B cell (primary cell): ENCODE results near the gene RBBP8. TPM values are rescaled to one million over a fixed set of nuclear protein-coding genes. Genes with fewer than 3 reads are reported as not detected.
A peak's percentile ranks its signal among the peaks of the same experiment; 100 is the strongest.
"Not testable (repeated sequence)": the region's sequence is repeated elsewhere in the genome, so short reads cannot be mapped to it uniquely, and the experiment has no call there.

Experiments
- ATAC-seq: fragments of 200-7000 bp; cut with Tn5 transposase; one replicate; pipeline ENCODE4 v1.10.0; 2021; ENCODE audit warnings: low read depth, mild to moderate bottlenecking, moderate number of reproducible peaks, moderate library complexity
- CTCF ChIA-PET: fragments of 350-600 bp; sonication (Branson Sonifier 250); formaldehyde crosslinking; loops from one replicate; lab custom pipeline; 2021; ENCODE audit warnings: antibody characterized with exemption, inconsistent platforms; lab: Charles Lee
- POLR2A ChIA-PET: fragments of 350-600 bp; sonication (Branson Sonifier 250); formaldehyde crosslinking; loops from one replicate; lab custom pipeline; 2021; ENCODE audit warnings: antibody characterized with exemption; lab: Charles Lee
- DNase-seq: peaks from one replicate; pipeline ENCODE4 v3.0.0; 2013
- H2AFZ ChIP-seq: 2 replicates; pipeline ENCODE4 v1.6.1; 2012; ENCODE audit warnings: mild to moderate bottlenecking, low read depth, low read length; ENCODE audit not compliant: insufficient read depth, poor library complexity, severe bottlenecking
- H3K27ac ChIP-seq, 2 donors: 1 replicate in 1 of 2; 2 replicates in 1 of 2; pipeline ENCODE4 v1.5.1; 2012 to 2013; ENCODE audit warnings: low read length in 2 of 2, mild to moderate bottlenecking in 2 of 2, moderate library complexity in 1 of 2
- H3K27me3 ChIP-seq, 4 experiments: fragments of 200-600 bp in 1 of 4; sonication (generic) in 1 of 4; replicated peaks in 1 of 4; 1 replicate in 2 of 4; 2 replicates in 2 of 4; pipeline versions ENCODE4 v1.6.1 to v1.7.0; 2013 to 2016; ENCODE audit warnings: low read length in 3 of 4, mild to moderate bottlenecking in 2 of 4, mixed read lengths in 1 of 4, moderate library complexity in 1 of 4; ENCODE audit not compliant: insufficient read depth in 4 of 4, control insufficient read depth in 3 of 4; ENCODE audit errors: control extremely low read depth in 1 of 4
- H3K36me3 ChIP-seq, 2 experiments: replicated peaks in 1 of 2; 1 replicate in 1 of 2; 2 replicates in 1 of 2; pipeline versions ENCODE4 v1.6.1 to v1.7.1; 2013; ENCODE audit warnings: low read length in 1 of 2; ENCODE audit not compliant: insufficient read depth in 2 of 2, control insufficient read depth in 1 of 2; ENCODE audit errors: control extremely low read depth in 1 of 2, extremely low read depth in 1 of 2
- H3K4me1 ChIP-seq, 2 donors: fragments of 200-600 bp in 1 of 2; sonication (generic) in 1 of 2; 1 replicate in 1 of 2; 2 replicates in 1 of 2; pipeline versions ENCODE4 v1.5.1 to v1.6.1; 2013 to 2017; ENCODE audit warnings: low read length in 2 of 2; ENCODE audit not compliant: control insufficient read depth in 2 of 2, insufficient read depth in 2 of 2
- H3K4me2 ChIP-seq: replicated peaks from 2 replicates; pipeline ENCODE3; 2012; ENCODE audit warnings: mild to moderate bottlenecking, low read depth, low read length; ENCODE audit not compliant: poor library complexity, severe bottlenecking
- H3K4me3 ChIP-seq, 5 experiments: fragments of 200-600 bp in 1 of 5; sonication (generic) in 1 of 5; 1 replicate in 3 of 5; 2 replicates in 2 of 5; pipeline versions ENCODE4 v1.5.1 to v1.7.0; 2011 to 2016; ENCODE audit warnings: low read length in 4 of 5, mild to moderate bottlenecking in 4 of 5, low read depth in 2 of 5, control low read depth in 1 of 5, moderate library complexity in 1 of 5; ENCODE audit not compliant: insufficient read depth in 1 of 5; ENCODE audit errors: control extremely low read depth in 1 of 5, extremely low read depth in 1 of 5
- H3K79me2 ChIP-seq: fragments of 200-600 bp; sonication (generic); one replicate; pipeline ENCODE4 v1.6.0; 2016; ENCODE audit warnings: low read length; ENCODE audit not compliant: control insufficient read depth, insufficient read depth
- H3K9ac ChIP-seq: fragments of 200-600 bp; sonication (generic); 2 replicates; pipeline ENCODE4 v1.6.1; 2017; ENCODE audit warnings: mild to moderate bottlenecking, low read length, moderate library complexity
- H3K9me3 ChIP-seq, 3 donors: one replicate each; pipeline versions ENCODE4 v1.6.1 to v1.7.1; 2013; ENCODE audit warnings: low read length in 2 of 3; ENCODE audit not compliant: control insufficient read depth in 2 of 3, insufficient read depth in 1 of 3; ENCODE audit errors: control extremely low read depth in 1 of 3
- H4K20me1 ChIP-seq: 2 replicates; pipeline ENCODE4 v1.6.0; 2012; ENCODE audit warnings: mild to moderate bottlenecking, low read length; ENCODE audit not compliant: insufficient read depth, control insufficient read depth, poor library complexity, severe bottlenecking
- H3K27ac Mint-ChIP-seq: one replicate; pipeline ENCODE4 v1.8.0; 2021; ENCODE audit warnings: mixed read lengths
- H3K27me3 Mint-ChIP-seq: one replicate; pipeline ENCODE4 v1.8.0; 2021; ENCODE audit warnings: mixed read lengths
- H3K4me1 Mint-ChIP-seq: one replicate; pipeline ENCODE4 v1.8.0; 2021; ENCODE audit warnings: mixed read lengths
- H3K4me3 Mint-ChIP-seq: one replicate; pipeline ENCODE4 v1.8.0; 2021; ENCODE audit warnings: mixed read lengths
- H3K9me3 Mint-ChIP-seq: one replicate; pipeline ENCODE4 v1.8.0; 2022; ENCODE audit warnings: mixed read lengths; ENCODE audit not compliant: insufficient read depth
- CTCF ChIP-seq: fragments of 200-600 bp; IDR thresholded peaks from one replicate; pipeline ENCODE4 v1.8.0; 2022; ENCODE audit warnings: antibody characterized with exemption, mild to moderate bottlenecking
- EZH2 ChIP-seq: IDR thresholded peaks from 2 replicates; pipeline ENCODE4 v1.6.1; 2012; ENCODE audit warnings: borderline replicate concordance, low read depth, mild to moderate bottlenecking, moderate library complexity, low read length; ENCODE audit not compliant: insufficient read depth, poor library complexity, severe bottlenecking
- WGBS: methylation state at CpG from one replicate; pipeline ENCODE4 v1.1.5; 2013; ENCODE audit warnings: missing lambda C conversion rate; ENCODE audit not compliant: insufficient coverage; 5-methylcytosine and 5-hydroxymethylcytosine counted together
- intact Hi-C: fragments of 100-400 bp; cut with micrococcal nuclease; formaldehyde crosslinking; loops from one replicate; pipeline ENCODE4 v1.10.0; 2022
- polyA minus RNA-seq: library from RNA; depleted of rRNA, polyadenylated mRNA; stranded (reverse); fragments of >200 nt; gene quantifications from 2 replicates; pipeline ENCODE4 v1.2.3, GENCODE V29; 2012
- polyA plus RNA-seq: library from polyadenylated mRNA; depleted of rRNA; stranded (reverse); fragments of >200 nt; gene quantifications from 2 replicates; pipeline ENCODE4 v1.2.3, GENCODE V29; 2012
- total RNA-seq, 2 donors: library from RNA; stranded (reverse); fragments of 120-200 nt in 1 of 2; gene quantifications; 1 replicate in 1 of 2; 2 replicates in 1 of 2; pipeline versions ENCODE4 v1.2.3 to v1.2.4, GENCODE V29; 2013 to 2022

RBBP8 gene
- total RNA-seq: 18.0 and 19.3 TPM in 2 replicates
- 16.5 TPM for total RNA-seq (2013)
- polyA plus RNA-seq: 2.9 and 5.2 TPM in 2 replicates
- 4.5 and 5.3 TPM in 2 replicates for polyA minus RNA-seq

GRCh38 chr18:22933206-22933965 is at the start of gene RBBP8:
RBBP8 (plus strand) TSS chr18:22933328; CDS start chr18:22936852, 3,524 bp downstream.
- peaks cover 6 to 11% of the 10 kb centered on the region in 2 donors for H3K4me1 ChIP-seq
- H3K27ac Mint-ChIP-seq: peak within 1 kb of the TSS; percentile 96
- H3K4me3 ChIP-seq: peak within 1 kb of the TSS; percentile 81 to 99 (median 90)
- no peaks in the 10 kb centered on the region for H3K27me3 ChIP-seq
- H4K20me1 ChIP-seq: no peaks in the 10 kb centered on the region
- no peaks in the 10 kb centered on the region for H3K9me3 ChIP-seq
- no peaks in the 10 kb centered on the region for H3K9me3 Mint-ChIP-seq
- ATAC-seq: peak; percentile 82
- H3K27ac ChIP-seq: peak within 1 kb of the TSS; percentile 99
- peaks cover 0 to 3% of the 10 kb centered on the region in 2 experiments for H3K36me3 ChIP-seq
- peak within 1 kb of the TSS; percentile 96 for H3K9ac ChIP-seq
- WGBS: under 1% methylated on average over 79 of the region's 82 CpGs
- peak within 1 kb of the TSS; percentile 77 for H3K4me2 ChIP-seq
- POLR2A ChIA-PET: interaction anchor here (0.6 to 0.9 kb wide), 3 partner anchors 48 to 545 kb away, joined by 3 to 4 read pairs (median 3); partner anchors contain the start of gene CABLES1
- peak within 1 kb of the TSS; percentile 88 for H3K4me3 Mint-ChIP-seq
- no peaks in the 10 kb centered on the region for H3K27me3 Mint-ChIP-seq
- H3K4me1 Mint-ChIP-seq: peaks cover 18% of the 10 kb centered on the region
- DNase-seq: peak; percentile 94
- CTCF ChIA-PET: interaction anchor here (0.7 to 5.6 kb wide), 12 partner anchors 24 to 582 kb away, joined by 3 to 57 read pairs (median 4); no protein-coding TSS in a partner anchor
- H3K79me2 ChIP-seq: peaks cover 15% of the 10 kb centered on the region
- peak within 1 kb of the TSS; percentile 92 for H2AFZ ChIP-seq
- intact Hi-C loops: loop anchor here (1.0 to 5.0 kb wide), 7 partner anchors 139 to 1821 kb away; partner anchors contain the start of genes NPC1, RIOK3, RMC1 and ROCK1
- TF ChIP-seq CTCF (no peak), EZH2 (no peak)

GRCh38 chr18:22883827-22884226 is 49.3 kb upstream of the RBBP8 start:
- Histone ChIP-seq H3K4me2 (no peak overlapping the region), H4K20me1 (no peaks in the 10 kb centered on the region), H3K27me3 (no peaks in the 10 kb centered on the region), H2AFZ (no peak overlapping the region), H3K79me2 (no peaks in the 10 kb centered on the region), H3K9me3 (peaks cover 0 to 7% (median 0%) of the 10 kb centered on the region in 3 donors), H3K4me3 (no peak overlapping the region), H3K4me1 (no peaks in the 10 kb centered on the region), H3K27ac (no peak overlapping the region), H3K36me3 (no peaks in the 10 kb centered on the region), H3K9ac (no peak overlapping the region)
- TF ChIP-seq EZH2: no peak
- TF ChIP-seq CTCF: no peak
- Mint-ChIP-seq H3K27ac (no peak overlapping the region), H3K27me3 (peaks cover 4% of the 10 kb centered on the region), H3K9me3 (no peaks in the 10 kb centered on the region), H3K4me3 (no peak overlapping the region), H3K4me1 (no peaks in the 10 kb centered on the region)
- no peak for DNase-seq
- no CpG with 5 or more reads among the region's 1 CpG for WGBS
- ATAC-seq: no peak
- intact Hi-C loops: no loop called here
- ChIA-PET POLR2A (no interaction called here), CTCF (no interaction called here)

DNA sequence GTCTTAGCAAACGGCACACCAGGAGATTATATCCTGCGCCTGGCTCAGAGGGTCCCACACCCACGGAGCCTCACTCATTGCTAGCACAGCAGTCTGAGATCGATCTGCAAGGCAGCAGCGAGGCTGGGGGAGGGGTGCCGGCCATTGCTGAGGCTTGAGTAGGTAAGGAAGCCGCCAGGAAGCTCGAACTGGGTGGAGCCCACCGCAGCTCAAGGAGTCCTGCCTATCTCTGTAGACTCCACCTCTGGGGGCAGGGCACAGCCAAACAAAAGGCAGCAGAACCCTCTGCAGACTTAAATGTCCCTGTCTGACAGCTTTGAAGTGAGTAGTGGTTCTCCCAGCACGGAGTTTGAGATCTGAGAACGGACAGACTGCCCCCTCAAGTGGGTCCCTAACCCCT is 47.4 kb upstream of the RBBP8 start:
- H3K27me3 ChIP-seq, H3K4me3 Mint-ChIP-seq, H3K4me2 ChIP-seq, POLR2A ChIA-PET, H3K4me1 Mint-ChIP-seq, H3K4me3 ChIP-seq, H3K9ac ChIP-seq, H3K9me3 Mint-ChIP-seq, H3K36me3 ChIP-seq, CTCF ChIA-PET, H3K79me2 ChIP-seq, H3K27ac ChIP-seq, H2AFZ ChIP-seq, H3K27me3 Mint-ChIP-seq, intact Hi-C loops, H3K9me3 ChIP-seq, DNase-seq, H3K4me1 ChIP-seq, ATAC-seq, H3K27ac Mint-ChIP-seq, H4K20me1 ChIP-seq: not testable (repeated sequence)
- WGBS: 94% methylated on average over 8 of the region's 11 CpGs
